ENCODE results near the gene PDGFRB.
"Not testable (repeated sequence)": the region's sequence is repeated elsewhere in the genome, so short reads cannot be mapped to it uniquely, and the experiment has no call there.

Gene PDGFRB

DNA sequence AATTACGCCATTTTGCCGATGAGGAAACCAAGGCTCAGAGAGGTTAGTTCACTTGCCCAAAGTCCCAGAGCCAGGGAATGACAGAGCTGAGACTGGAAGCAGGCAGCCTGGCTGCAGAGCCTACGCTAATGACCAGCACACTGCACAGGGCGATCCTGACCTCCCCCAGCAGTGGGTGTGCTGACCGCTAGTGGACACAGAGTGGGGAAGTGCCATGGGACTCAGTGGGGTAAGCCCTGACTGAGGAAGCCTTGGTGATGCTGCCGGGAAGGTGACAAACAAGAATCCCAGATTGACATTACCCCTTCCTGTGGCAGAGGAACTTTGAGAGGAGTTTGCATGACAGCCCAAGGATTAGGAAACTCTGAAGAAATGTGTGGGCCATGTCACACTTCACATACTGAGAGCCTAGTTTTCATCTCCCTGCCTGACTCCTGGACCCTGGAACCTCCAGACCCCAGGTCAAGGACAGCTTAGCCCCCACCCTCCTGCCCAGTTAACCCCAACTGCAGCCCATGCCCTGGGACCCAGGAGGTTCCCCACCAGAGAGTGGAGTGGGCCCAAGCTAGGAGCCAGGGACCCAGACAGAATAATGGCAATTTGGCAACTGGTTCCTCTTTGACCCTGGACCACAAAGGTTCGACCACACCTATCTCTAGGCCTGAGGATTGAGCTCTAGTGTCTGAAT lies 49.6 kb downstream of the PDGFRB start:
- Mint-ChIP-seq H3K36me3 (ENCODE audit: low read depth) (no peaks in the 10 kb centered on the region), H3K4me1 (ENCODE audit: low read depth) (no peaks in the 10 kb centered on the region), H3K27ac (no peak overlapping the region), H3K27me3 (no peaks in the 10 kb centered on the region), H3K4me3 (no peak overlapping the region), H3K9me3 (no peaks in the 10 kb centered on the region)
- DNase-seq = no peak

DNA sequence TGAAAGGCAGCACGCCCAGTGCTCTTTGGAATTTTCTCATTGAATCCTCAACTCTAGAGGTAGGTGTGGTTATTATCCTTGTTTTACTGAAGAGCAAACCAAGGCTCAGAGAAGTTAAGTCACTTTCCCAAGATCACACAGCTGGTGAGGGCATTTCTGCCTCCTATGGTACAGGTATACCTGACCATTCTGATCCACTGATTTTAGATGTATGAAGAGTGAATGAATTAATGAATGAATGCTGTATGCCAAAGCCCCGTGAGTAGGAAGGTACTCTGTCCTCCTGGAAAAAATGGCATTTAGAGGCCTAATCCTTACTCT lies 51.1 kb downstream of the PDGFRB start:
- Mint-ChIP-seq H3K4me3 (no peak overlapping the region), H3K4me1 (ENCODE audit: low read depth) (no peaks in the 10 kb centered on the region), H3K9me3 (no peaks in the 10 kb centered on the region), H3K27ac (no peak overlapping the region), H3K27me3 (peaks cover 2% of the 10 kb centered on the region), H3K36me3 (ENCODE audit: low read depth) (no peaks in the 10 kb centered on the region)
- no peak for DNase-seq

DNA sequence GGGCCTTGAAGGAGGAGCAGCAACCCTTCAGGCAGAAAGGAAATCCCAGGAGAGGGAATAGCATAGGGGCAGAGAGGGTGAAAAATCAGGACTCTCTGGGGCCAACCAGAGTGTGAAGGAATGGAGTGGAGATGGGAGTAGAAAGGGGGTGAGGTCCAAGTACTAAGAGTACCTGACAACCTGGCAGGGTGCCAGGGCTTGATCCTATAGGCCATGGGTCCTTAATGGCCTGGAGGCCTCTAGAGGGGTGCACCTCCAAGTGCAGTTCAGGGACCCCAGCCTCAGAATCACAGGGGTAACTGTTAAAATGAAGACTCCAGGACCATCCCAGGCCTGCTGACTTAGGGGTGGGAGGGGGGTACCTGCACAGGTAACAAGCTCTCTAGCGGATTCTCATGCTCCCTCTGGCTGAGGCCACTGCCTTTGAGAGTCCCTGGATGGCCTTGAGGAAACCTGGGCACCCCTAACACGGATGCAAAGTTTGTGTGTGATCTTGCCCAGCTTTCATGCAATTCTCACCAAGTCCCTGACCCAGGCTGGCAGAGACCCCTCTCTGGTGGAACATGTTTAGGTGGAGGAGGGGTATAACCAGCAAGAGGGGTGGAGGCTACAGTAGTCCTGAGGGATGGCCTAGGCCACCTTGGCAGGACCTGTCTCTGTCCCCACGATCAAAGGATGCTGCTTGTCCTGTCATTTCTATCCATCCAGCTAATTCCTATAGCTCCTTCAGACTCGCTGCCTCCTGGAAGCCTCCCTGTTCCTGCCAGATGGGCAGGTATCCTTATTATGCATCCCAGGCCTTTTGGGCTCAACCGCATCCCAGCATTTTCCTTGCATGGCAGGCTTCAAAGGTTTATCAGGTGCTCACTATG lies 51.7 kb downstream of the PDGFRB start:
- Mint-ChIP-seq H3K27ac (no peak overlapping the region), H3K4me3 (no peak overlapping the region), H3K27me3 (peaks cover 5% of the 10 kb centered on the region), H3K9me3 (no peaks in the 10 kb centered on the region), H3K4me1 (ENCODE audit: low read depth) (no peaks in the 10 kb centered on the region), H3K36me3 (ENCODE audit: low read depth) (no peaks in the 10 kb centered on the region)
- DNase-seq = no peak

DNA sequence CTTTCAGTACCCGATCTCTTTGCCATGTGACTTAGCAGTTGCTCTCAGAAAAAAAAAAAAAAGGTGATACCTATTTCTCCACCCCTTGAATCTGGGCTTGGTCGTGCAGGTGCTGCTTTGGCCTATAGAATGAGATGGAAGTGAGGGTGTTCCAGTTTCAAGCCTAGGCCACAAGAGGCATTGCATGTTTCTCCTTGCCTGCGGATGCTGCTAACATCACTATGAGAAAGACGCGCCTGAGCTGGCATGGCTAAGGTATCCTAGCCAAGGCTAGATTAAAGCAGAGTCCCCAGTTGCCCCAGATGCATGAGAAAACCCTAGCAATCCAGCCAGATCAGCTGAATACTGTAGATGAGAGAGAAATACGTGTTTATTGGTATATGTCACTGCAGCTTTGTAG lies 54.6 kb downstream of the PDGFRB start:
- no peak overlapping the region for H3K27ac Mint-ChIP-seq
- no peak for DNase-seq
- no peaks in the 10 kb centered on the region for H3K36me3 Mint-ChIP-seq (ENCODE audit: low read depth)
- no peaks in the 10 kb centered on the region for H3K9me3 Mint-ChIP-seq
- H3K4me3 Mint-ChIP-seq = no peak overlapping the region
- peaks cover 5% of the 10 kb centered on the region for H3K27me3 Mint-ChIP-seq
- no peaks in the 10 kb centered on the region for H3K4me1 Mint-ChIP-seq (ENCODE audit: low read depth)

DNA sequence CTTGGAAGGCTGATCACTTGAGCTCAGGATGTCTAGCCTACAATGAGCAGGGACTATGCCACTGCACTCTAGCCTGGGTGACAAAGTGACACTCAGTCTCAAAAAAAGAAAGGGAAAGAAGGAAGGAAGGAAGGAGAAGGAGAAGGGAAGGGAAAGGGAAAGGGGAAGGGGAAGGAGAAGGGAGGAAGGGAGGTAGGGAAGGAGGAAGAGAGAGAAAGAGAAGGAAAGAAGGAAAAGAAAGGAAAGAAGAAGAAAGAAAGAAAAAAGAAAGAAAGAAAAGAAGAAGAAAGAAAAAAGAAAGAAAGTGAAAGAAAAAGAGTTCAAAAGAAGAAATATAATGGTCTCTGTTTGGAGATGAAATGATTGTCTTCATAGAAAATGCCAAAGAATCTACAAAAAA lies 58.5 kb downstream of the PDGFRB start:
- Mint-ChIP-seq H3K4me3 (no peak overlapping the region), H3K9me3 (no peaks in the 10 kb centered on the region), H3K36me3 (ENCODE audit: low read depth) (no peaks in the 10 kb centered on the region), H3K4me1 (ENCODE audit: low read depth) (peaks cover 7% of the 10 kb centered on the region), H3K27me3 (peaks cover 13% of the 10 kb centered on the region), H3K27ac (no peak overlapping the region)
- DNase-seq = no peak

DNA sequence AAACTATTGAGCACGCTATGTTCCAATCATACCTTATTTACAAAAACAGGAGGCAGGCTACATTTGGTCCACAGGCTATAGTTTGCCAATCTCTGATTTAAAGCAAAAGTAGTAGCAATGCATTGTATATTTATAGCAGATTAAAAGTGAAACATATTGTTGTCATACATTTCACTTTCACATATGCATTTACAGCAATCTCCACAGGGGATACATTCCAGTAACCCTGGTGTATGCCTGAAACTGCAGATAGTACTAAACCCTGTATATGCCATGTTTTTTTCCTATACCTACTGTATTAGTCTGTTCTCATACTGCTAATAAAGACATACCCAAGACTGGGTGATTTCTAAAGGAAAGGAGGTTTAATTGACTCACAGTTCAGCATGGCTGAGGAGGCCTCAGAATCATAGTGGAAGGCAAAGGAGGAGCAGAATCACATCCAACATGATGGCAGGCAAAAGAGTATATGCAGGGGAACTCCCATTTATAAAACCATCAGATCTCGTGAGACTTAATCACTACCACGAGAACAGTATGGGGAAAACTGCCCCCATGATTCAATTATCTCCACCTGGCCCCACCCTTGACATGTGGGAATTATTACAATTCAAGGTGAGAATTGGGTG lies 63.4 kb downstream of the PDGFRB start:
- Mint-ChIP-seq H3K27ac (peak overlapping the region; percentile 12), H3K4me1 (ENCODE audit: low read depth) (peaks cover 12% of the 10 kb centered on the region), H3K4me3 (no peak overlapping the region), H3K9me3 (no peaks in the 10 kb centered on the region), H3K36me3 (ENCODE audit: low read depth) (no peaks in the 10 kb centered on the region), H3K27me3 (peaks cover 34% of the 10 kb centered on the region)
- DNase-seq = no peak

DNA sequence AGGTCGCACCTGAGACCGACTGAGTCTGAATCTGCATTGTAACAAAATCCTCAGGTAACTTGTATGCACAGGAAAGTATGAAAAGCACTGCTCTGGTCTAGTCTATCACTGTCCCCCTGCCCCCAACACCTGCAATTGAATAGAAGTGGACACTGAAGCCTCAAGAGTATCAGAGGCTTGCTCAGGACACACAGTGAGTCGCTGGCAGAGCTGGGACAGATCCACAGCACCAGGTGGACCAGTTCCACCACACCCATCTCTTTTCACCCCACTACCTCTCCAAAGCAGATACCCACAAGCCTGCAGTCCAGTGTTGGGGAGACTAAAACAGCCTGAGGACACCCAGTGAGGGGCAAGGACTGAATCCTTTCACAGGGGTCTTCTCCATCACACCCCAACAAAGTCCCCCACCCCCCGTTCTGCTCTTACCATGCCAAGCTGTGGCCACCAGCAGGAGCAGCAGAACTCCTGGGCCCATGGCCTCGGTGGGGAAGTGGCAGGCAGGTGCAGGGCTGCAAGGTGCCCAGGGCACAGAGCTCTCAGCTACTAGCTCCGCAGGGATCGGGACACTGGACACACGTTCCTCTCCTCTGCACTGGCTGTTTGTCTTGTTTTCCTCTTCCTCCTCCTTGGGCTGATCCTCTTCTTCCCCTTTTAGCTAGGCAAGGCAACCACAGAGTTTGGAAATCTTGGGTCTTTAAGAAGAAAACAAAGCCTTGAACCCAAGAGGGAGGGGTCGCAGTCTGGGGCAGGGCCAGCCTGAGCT lies 69.5 kb downstream of the PDGFRB start, which contains the start of gene CSF1R:
Gene CSF1R (minus strand): TSS at position 605 of the 766 bp plus-strand sequence. CDS start 127 bp downstream, at position 478.
- Mint-ChIP-seq H3K27me3 (peaks cover 62% of the 10 kb centered on the region), H3K4me3 (no peak within 1 kb of the TSS), H3K9me3 (no peaks in the 10 kb centered on the region), H3K4me1 (ENCODE audit: low read depth) (peaks cover 7% of the 10 kb centered on the region), H3K36me3 (ENCODE audit: low read depth) (no peaks in the 10 kb centered on the region), H3K27ac (no peak within 1 kb of the TSS)
- no peak for DNase-seq

DNA sequence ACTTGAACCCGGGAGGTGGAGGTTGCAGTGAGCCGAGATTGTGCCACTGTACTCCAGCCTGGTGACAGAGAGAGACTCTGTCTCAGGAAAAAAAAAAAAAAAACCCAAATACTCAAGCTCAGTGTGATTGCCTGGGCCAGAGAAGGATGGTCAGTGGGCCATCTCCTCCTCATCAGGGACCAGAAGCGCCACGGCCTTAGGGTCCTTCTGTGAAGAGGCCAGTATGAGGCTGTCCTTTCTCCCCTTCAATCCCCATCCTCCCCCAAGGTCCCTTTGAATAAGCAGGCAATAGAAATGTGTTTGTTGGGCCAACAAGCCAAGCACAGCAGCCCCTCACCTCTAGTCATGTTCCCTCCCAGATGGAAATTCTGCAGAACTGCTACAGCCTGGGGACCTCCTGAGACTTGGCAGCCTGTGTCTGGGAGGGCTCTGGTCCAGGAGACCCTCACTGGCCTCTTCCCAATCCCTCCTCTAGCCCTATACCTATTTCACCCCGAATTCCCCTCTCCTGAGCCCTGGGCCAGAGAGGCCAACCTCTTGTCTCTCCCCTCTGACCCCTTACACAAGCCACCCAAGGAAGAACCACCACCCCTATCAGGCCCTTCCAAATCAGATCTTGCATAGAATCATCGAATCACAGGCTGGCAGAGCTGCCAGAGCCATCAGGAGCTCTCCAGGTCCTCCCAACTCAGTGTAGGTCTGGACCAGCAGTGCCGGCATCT lies 70.3 kb downstream of the PDGFRB start:
- Mint-ChIP-seq H3K4me3 (no peak overlapping the region), H3K27ac (no peak overlapping the region), H3K27me3 (peaks cover 57% of the 10 kb centered on the region), H3K36me3 (ENCODE audit: low read depth) (no peaks in the 10 kb centered on the region), H3K4me1 (ENCODE audit: low read depth) (peaks cover 7% of the 10 kb centered on the region), H3K9me3 (no peaks in the 10 kb centered on the region)
- no peak for DNase-seq

DNA sequence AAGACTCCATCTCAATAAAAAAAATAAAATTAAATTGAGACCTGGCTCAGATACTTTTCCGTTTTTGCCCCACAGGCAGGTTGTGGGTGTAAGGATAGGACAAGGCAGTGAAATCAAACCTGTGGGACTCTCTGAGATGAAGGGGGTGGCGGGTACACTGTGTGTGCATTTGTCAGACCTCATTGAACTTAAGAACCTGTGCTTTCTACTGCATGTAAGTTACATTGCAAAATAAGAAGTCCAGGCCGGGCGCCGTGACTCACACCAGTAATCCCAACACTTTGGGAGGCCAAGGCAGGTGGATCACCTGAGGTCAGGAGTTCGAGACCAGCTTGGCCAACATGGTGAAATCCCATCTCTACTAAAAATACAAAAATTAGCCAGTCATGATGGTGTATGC lies 70.9 kb downstream of the PDGFRB start:
- not testable (repeated sequence) for H3K36me3 Mint-ChIP-seq (ENCODE audit: low read depth); H3K4me1 Mint-ChIP-seq (ENCODE audit: low read depth); H3K4me3 Mint-ChIP-seq; H3K9me3 Mint-ChIP-seq; H3K27ac Mint-ChIP-seq
- DNase-seq = peak; percentile 14
- H3K27me3 Mint-ChIP-seq = peaks cover 57% of the 10 kb centered on the region

DNA sequence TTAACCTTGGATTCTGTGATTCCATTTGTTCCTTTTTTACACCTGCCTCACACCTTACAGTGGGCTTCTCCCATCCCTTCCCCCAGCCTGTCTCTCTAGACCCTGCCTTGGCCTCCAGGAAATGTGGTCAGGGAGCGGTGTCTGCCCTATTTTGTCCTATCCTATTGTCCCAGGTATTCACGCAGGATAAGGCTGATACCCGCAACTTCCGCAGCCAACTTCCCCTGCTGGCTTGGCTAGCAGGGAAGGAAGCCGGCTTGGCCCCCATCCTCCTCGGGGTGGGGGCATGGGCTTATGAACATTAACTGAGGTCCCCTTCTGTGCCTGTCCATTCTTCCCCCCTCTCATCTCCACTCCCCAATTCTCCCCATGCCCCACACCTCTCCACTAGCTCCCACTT lies 72.8 kb downstream of the PDGFRB start:
- DNase-seq = peak; percentile 2
- Mint-ChIP-seq H3K4me1 (ENCODE audit: low read depth) (peaks cover 7% of the 10 kb centered on the region), H3K27me3 (peaks cover 47% of the 10 kb centered on the region), H3K9me3 (no peaks in the 10 kb centered on the region), H3K4me3 (no peak overlapping the region), H3K27ac (no peak overlapping the region), H3K36me3 (ENCODE audit: low read depth) (no peaks in the 10 kb centered on the region)

DNA sequence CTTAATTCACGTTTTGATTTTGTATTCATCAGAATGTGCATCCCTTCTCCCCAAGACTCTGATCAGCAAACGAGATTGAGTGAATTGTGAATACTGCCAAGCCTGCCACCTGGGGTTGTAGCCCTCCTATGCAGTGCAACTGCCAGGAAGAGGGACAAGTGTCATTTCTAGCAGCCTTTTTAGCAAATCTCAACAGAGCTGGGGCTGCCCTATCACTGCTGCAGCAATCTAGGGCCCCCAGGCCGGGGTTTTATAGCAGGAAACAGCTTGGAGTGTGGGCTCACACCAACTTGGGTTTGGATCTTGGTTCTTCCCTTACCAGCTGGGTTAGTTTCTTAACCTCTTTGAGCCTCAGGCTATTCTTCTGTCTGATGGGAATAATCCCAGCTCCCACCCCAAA lies 73.3 kb downstream of the PDGFRB start:
- Mint-ChIP-seq H3K4me3 (no peak overlapping the region), H3K27me3 (peaks cover 43% of the 10 kb centered on the region), H3K4me1 (ENCODE audit: low read depth) (peaks cover 7% of the 10 kb centered on the region), H3K9me3 (no peaks in the 10 kb centered on the region), H3K27ac (no peak overlapping the region), H3K36me3 (ENCODE audit: low read depth) (no peaks in the 10 kb centered on the region)
- DNase-seq = no peak

DNA sequence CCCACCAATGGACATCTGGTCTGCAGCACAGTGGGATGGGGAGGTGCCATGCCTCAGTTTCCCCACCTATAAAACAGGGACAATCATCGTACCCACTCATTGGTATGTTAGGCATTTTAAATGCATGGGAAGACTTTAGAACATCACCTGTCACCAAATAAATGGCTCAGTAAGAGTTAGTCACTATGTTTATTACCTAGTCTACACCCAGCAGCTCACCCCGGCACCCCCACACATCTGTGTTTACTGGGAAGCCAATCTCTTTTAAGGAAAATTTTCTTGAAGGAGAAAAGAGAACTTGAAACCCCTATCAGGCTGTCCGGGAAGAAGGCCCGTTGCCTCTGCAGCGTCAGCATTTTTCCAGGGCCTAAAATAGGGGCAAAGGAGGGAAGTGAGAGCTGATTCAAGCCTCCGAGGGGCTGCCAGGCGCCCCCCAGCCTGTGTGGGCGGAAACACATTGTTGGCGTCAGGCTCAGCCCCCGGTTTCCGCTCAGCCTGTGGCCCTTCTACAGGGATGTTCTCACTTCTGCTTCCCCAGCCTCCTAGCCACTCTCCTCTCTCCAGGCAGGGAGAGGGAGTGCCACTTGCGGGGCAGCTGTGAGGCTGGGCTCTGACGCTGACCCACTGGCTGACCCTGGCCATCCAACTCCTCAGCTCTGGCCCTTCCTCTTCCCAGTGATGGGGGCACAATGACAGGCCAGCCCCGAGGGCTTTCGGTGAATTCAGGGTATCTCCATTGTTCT lies 73.9 kb downstream of the PDGFRB start:
- peaks cover 43% of the 10 kb centered on the region for H3K27me3 Mint-ChIP-seq
- peak; percentile 7 for DNase-seq
- H3K9me3 Mint-ChIP-seq = no peaks in the 10 kb centered on the region
- H3K4me1 Mint-ChIP-seq (ENCODE audit: low read depth) = peaks cover 7% of the 10 kb centered on the region
- H3K27ac Mint-ChIP-seq = no peak overlapping the region
- H3K4me3 Mint-ChIP-seq = no peak overlapping the region
- no peaks in the 10 kb centered on the region for H3K36me3 Mint-ChIP-seq (ENCODE audit: low read depth)

DNA sequence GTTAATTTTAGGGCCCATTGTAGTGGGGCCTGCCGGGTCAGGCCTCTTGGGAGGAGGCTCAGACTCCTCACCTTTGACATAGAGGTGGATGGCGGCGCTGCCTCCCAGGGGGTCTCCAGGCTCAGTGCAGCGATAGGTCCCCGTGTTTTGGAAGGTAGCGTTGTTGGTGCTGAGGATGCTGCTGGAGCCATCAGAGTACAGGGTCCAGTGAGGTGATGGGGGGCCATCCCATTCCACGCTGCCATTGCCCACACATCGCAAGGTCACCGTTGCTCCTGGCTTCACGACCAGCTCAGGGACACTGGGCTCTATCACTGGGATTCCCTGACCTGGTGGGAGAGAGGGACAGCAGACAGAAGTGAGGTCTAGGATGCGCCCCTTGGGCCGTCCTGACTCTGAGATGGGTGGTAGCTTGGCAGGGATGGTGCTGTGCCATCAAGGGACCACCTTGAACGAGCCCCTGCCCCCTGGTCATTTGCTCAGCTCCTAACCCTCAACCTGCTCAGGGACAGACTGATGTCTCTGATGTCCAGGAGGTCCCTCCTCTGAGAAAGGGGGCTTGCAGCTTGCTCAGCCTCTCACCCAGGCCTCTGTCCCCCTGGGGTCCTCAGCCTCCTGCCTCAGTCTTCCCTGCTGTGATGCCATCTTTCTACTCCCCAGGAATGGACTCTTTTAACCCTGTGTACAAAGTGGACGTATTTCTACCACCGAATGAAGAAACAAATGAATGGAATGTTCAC lies 74.8 kb downstream of the PDGFRB start:
- Mint-ChIP-seq H3K27me3 (peaks cover 36% of the 10 kb centered on the region), H3K4me1 (ENCODE audit: low read depth) (peaks cover 7% of the 10 kb centered on the region), H3K9me3 (no peaks in the 10 kb centered on the region), H3K4me3 (no peak overlapping the region), H3K36me3 (ENCODE audit: low read depth) (no peaks in the 10 kb centered on the region), H3K27ac (no peak overlapping the region)
- DNase-seq = no peak
